GM19240 (cell line): ENCODE measurements around the gene RRP15.

Source experiments
- DNase-seq: peaks from one replicate; pipeline ENCODE4 v3.0.0; 2011; ENCODE audit warnings: low spot score; ENCODE audit not compliant: insufficient read length

The RRP15 gene

DNA sequence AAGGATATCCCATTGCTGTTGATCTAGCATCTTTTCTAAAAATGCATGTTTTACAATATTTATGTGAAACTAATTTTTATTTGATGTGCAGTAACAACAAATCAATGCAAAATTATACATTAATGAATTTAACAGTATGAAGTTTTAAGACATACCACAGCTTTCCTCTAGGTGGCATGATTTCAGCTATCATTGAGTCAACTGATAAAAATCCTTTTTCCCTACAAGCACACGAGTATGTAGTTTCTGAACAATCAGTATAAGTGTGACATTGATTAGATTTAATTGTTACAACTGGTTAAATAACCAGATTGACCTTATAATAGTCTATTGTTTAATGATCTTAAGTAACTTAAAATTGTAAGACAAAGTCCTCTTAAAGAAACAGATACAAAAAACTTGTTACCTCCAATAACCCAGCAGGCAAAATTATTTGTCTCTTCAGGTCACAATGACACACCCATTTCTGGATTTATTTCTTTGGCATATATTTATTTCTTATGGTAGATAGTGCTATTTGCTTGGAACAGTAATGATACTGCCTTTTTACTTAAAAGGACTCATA lies 54.3 kb downstream of the RRP15 start:
- no peak for DNase-seq

- DNase-seq, result no peak
Measured at GRCh38 chr1:218341325-218341724, 56.2 kb downstream of the RRP15 start.

DNA sequence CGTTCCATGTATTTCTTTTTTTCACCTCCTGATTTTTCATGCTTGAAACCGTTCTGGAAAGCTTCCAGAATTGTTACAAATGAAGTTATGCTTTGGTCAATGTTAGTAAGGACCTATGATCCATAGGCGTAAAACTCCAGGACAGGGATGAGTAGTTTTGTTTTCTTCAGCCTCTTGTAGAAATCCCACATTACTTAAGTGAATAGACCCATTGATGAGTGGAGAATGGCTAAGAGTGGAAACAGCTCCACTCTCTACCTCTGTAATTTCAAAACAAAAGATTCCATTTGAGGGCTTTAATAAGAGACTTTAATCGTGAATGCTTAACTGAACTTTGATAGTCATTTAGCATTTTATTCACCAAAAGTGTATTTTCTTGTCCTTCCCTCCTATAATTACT lies 57.0 kb downstream of the RRP15 start:
- DNase-seq, result no peak

DNA sequence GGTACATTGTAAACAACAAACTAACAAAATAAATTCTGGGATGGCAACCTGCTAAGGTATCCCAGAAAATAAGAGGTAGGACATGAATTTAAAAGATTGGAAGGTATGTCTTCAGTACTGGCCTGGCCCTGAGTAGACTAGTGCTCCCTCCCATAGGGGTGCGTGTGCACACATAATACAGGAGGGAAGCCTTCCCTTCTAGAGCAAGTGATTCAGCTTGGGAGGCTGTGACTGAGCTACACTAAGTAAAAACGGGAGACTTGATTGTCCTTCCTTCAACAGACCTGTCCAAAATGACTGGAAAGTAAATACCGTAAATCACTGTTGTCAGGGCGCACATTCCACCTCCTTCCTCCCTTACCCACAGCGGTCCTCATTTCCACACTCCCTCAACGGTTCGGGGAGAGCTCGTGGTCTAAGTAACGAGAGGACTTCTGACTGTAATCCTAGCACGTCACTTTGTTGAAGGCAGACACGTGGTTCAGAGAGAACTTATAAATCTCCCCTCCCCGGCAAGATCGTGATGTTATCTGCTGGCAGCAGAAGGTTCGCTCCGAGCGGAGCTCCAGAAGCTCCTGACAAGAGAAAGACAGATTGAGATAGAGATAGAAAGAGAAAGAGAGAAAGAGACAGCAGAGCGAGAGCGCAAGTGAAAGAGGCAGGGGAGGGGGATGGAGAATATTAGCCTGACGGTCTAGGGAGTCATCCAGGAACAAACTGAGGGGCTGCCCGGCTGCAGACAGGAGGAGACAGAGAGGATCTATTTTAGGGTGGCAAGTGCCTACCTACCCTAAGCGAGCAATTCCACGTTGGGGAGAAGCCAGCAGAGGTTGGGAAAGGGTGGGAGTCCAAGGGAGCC lies 60.0 kb downstream of the RRP15 start, which contains the start of gene TGFB2:
TSS of gene TGFB2 (plus strand) at position 523 of the 859 bp plus-strand sequence. CDS start 1,366 bp downstream, outside the sequence.
- DNase-seq, result no peak

- DNase-seq, result no peak
Measured at GRCh38 chr1:218345673-218346390, 60.7 kb downstream of the RRP15 start.

DNA sequence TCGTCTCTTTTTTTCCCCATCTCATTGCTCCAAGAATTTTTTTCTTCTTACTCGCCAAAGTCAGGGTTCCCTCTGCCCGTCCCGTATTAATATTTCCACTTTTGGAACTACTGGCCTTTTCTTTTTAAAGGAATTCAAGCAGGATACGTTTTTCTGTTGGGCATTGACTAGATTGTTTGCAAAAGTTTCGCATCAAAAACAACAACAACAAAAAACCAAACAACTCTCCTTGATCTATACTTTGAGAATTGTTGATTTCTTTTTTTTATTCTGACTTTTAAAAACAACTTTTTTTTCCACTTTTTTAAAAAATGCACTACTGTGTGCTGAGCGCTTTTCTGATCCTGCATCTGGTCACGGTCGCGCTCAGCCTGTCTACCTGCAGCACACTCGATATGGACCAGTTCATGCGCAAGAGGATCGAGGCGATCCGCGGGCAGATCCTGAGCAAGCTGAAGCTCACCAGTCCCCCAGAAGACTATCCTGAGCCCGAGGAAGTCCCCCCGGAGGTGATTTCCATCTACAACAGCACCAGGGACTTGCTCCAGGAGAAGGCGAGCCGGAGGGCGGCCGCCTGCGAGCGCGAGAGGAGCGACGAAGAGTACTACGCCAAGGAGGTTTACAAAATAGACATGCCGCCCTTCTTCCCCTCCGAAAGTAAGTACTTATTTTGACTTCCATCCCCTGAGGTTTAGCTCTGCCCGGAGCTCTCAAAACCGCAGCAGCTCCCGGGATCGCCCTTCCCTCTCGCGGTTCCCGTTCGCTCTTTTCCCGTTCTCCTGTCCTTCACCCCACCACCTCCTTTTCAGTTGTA lies 61.5 kb downstream of the RRP15 start:
- no peak for DNase-seq

DNA sequence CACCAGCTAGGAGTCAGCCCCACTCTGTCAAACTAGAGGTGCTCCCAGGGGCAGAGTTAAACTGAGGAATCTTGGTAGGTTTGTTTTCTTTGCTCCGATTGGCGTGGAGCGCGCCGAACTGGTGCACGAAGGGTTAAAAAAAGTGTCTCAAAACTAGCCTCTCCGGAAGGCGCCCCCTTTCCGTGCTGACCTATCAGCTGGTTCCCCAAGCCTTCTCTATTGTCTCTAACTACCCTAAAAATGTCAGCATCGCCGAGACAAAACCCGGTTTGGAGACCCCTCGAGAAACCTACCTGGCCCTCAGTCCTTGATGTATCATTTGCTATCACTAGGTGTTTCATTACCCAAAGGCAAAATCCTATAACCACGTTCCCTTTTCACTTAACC lies 62.2 kb downstream of the RRP15 start:
- DNase-seq, result no peak

DNA sequence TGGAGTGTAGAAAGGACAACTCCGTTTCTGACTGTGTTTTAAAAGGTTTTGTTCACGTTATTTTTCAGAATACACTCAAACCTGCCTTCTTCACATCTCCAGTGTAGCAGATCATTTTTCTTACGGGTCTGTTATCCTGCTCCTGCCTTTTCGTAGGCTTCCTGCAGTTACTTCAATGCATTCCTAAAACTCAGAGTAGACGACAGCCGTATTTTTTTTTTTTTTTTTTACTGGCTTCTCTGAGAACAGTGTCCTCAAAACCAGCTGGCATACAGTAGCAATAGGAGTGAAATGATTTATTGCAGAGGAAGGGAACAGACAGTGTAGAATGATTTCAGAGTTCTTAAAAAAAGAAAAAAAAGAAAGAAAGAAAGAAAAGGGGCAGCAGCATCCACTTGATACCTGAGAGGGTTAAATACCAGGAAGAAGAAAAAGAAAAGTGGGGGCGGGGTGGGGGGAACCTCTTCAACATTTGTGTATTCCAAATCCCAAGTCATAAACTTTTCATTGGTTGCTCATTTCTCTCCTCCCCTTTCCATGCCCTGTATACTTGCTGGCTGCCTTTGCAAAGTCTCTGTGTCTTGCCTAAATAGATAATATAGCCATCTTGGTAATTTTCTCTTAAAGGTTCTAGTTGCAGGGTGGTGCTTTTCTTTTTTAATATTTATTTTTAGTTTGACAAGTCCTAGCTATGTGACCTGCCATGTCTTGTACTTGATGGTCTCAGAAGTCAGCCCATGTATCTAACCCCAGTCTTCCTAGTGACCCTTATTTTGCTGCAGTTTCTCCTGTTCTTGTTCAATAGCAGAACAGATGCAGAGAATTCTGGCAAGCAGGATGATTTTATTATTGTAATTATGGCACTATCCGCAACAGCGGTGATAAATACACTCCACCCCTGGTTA lies 62.9 kb downstream of the RRP15 start:
- no peak for DNase-seq

DNA sequence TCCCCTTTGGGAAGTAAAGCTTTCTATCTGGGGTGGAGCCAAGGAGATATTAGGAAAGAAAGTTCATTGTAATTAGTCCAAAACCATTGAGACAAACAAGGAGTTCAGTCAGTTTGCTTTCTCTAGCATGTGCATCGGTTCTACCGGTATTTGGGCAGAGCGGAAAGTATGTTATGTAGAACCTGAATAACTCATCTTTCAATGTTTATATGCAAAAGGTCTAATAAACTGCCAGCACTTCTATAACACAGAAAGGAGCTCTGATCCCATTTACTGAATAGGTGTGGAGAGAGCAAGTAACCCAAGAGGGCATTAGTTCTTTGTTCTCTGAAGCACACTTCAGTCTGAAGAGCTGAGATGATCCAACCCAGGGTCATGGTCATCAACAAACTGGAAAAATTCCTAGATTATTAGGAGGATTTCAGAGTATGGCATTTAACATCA lies 63.6 kb downstream of the RRP15 start:
- DNase-seq, result no peak

GRCh38 chr1:218349348-218350034 lies 64.4 kb downstream of the RRP15 start:
- DNase-seq, result no peak

DNA sequence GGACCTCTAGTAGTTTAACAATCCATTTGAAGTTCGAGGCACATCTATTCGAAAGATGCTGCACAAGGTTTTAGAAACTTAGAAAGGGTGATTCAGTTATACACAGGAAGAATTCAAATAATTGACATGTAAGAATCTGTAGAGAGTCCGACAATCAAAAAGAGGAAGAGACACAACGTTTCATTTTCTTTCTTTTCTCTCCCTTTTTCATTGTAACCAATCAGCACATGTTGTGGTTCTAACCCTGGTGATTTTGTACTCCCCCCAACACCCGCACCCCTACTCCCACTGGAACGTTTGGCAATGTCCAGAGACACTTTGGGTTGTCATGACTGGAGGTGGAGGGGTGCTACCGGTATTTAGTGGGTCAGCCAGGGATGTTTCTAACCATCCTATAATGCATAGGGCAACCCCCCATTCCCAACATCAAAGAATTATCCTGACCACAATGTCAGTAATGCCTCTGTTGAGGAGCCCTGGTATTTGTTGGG lies 65.0 kb downstream of the RRP15 start:
- DNase-seq, result no peak

GRCh38 chr1:218350801-218351266 lies 65.7 kb downstream of the RRP15 start:
- no peak for DNase-seq

DNA sequence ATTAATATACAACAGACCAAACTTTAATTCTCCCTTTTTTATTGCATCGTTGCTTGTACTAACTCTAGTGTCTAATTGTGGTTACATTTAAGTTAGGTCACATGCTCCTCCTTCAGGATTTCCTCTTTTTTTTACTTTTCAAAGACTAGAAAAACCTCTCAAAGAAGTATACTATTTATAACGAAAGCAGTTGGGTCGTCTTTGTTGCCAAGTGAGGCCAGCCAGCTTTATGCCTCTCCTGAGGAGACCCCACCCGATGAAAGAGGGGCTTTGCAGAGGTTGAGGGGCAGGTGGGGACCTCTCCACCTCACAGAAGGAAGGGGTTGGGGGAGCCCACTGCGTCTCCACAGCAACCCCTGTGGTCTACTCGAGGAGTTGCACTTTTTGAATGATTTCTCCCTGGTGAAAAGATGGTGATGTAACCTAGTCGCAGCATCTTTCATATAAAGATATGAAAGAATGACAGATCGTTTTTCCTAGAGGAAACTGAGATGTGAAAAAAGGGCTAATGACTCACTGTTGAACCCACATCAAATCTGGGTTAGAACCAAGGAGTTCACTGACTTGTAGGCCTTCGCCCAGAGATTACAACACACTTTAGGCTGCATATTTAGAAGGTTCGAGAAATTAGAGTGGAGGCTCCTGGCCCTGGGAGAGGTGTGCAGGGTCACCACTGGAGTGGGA lies 66.4 kb downstream of the RRP15 start:
- DNase-seq, result no peak

GRCh38 chr1:218352075-218352438 lies 67.0 kb downstream of the RRP15 start:
- no peak for DNase-seq

DNA sequence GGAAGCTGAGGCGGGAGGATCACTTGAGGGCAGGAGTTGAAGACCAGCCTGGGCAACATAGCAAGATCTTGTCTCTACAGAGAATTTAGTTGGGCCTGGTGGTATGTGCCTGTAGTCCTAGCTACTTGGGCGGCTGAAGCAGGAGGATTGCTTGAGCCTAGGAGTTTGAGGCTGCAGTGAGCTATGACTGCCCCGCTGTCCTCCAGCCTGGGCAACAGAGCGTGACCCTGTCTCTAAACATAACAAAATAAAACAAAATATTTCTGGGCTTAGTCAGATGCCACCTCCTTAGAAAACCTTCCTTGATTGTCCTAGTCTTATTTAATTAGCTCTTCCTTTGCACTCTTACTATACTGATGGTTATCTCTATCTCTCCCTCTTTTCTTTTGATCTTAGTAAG lies 68.6 kb downstream of the RRP15 start:
- no peak for DNase-seq

DNA sequence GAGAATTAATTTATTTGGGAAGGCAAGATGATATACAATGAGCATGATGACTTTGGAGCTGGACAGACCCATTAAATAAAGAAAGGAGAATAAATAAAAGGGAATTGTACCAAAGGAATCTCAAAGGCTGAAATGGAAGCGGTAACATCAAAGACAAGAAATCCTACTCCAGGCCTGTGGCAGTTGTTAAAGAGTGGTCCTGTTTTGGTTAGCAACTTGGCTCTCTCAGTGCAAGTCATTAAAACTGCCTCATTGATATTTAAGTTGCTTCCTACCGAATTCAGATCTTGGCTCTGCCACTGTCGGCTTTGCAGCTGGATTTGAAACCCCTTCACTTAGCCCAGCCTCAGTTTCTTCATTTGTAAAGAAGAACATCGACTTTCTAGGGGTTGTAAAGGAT lies 70.2 kb downstream of the RRP15 start:
- no peak for DNase-seq

DNA sequence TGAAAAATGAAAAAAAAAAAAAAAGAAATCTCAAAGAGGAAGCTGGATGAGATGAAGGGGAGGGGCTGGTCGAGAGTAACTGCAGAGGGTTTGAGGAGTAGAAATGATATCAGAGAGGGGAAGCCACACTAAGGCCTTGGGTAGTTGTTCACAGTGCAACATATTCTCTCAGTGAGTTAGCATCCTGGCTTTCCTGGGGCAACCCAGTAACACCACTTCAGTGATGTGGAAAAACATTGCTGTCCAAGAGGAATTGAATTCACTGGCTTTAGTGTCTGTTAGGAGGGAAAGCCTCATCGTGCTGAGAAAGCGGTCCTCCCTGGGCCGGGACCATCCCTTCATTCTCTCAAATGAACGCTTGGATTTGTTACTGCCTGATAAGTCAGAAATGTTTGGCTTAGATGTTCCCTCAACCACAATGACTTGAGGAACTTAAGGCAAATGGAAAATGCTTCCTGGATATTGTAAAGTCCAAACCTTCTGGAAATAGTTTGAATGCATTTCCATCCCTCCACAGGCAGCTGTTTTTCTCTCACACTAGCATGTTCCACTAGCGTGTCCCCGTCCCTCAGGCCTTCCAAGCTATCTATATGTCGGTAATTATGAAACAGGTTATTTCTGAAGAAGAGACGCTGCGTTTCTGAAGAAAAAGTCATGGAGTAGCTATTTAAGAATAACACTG lies 72.3 kb downstream of the RRP15 start:
- no peak for DNase-seq

DNA sequence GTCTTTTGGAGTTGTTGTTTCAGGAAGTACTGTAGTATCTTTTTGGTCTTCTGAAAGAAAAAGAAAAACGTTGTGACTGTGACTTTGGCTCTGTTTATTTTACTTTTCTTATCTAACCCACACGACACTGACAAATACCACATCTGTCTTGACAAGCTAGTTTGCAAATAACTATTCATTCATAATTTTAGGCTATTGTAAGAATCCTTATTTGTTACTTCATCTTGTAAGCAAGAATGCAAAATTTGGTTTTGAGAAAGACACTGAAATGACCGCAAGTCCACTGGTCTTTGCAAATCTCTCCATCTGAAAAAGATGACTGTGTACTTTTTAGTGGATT lies 72.8 kb downstream of the RRP15 start:
- DNase-seq, result no peak
